HG02763 (cell line): ENCODE results near the gene DPYD.

Source experiments
- ATAC-seq: cut with Tn5 transposase; IDR thresholded peaks from one replicate; pipeline ENCODE4 v1.9.1; 2021; ENCODE audit warnings: mild to moderate bottlenecking, moderate library complexity; ENCODE audit not compliant: unreplicated experiment

Gene DPYD

DNA sequence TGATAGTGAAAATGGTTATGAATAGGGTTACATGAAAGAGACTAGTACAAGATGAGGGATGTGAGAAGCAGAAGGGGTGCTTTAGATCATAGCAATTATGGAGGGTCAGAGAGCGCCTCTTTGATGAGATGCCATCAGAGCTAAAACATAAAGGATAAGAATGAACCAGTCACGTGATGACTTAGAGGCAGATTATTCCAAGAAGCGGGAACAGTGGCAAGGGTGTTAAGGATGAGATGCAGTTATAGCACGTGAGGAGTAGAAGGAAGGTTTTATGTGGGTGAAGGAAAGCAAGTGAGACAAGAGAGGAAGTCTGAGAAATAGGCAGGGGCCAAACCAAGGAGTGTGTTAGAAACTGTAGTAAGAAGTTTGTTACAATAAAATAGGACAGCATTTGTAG is 360.1 kb downstream of the DPYD start:
- no peak for ATAC-seq

DNA sequence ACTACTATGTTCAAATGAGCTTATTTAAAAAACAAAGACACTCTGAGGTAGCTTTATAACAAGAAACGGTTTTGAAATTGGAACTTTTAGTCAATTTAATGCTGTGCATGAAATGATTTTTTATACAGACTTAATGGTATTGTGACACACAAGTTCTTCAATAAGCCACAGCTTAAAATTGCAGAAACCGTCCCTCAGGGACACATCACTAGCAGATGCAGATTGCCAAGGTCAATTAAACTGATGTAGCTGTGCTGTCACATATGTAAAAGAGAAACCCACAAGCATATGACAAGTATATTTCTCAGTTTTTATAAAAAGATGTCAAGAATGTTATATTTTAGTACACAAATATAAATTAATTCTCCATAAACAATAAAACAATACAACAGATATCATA is 366.9 kb downstream of the DPYD start:
- no peak for ATAC-seq

DNA sequence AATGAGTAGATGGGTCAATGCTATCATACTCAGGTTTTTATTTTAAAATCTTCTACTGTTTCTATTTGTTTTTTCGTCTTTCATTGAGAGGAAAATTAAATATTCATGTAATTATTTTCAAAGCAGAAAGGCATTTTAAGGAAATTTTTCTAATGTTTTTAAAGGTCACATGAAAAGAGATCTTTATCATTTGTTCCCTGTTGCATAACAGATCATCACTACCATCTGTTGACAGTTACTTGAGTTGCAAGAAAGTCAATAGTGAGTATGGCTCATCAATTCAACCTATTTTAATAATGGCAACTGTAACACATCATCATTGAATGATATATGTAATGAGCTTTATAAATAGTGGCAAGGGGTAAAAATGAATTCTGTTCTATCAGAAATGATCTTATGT is 369.7 kb downstream of the DPYD start:
- ATAC-seq, result no peak

DNA sequence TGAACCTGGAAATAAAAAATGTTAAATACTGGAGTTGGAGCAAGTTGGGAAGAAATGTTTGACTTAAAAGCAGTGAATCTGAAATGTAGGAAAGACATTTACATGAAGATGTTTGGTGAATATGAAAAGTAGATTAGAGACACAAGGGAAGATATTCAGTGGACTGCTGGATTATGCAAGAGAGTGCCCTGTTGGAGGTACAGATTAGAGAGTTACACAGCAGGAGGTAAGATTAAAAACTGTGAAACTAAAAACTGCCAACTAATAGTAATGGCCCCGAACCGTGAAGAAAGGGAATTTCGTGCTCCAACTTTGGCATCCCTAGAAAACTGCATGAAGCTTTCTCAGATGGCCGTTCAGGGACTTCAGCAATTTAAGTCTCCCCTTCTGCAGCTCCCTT is 375.4 kb downstream of the DPYD start:
- ATAC-seq, result no peak

DNA sequence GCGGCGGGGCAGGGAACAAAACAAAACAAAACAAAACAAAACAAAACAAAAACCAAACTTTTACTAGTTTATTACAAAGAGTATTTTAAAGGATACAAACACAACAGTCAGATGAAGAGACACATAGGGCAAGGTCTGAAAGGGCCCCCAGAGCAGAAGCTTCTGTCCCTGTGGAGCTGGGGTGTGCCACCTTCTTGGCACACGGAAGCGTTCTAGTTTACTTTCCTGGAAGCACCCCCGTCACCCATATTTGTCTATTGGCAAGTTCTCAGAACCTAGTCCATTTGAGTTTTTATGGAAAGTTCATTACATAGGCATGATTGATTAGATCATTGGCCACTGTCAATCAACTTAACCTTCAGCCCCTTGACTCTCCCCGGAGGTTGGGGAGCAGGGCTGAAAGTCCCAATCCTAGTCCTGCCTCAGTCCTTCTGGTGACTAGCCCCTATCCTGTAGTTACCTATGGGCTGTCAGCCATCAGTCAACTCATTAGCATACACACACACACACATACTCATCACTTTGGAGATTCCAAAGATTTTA is 380.4 kb downstream of the DPYD start:
- no peak for ATAC-seq

DNA sequence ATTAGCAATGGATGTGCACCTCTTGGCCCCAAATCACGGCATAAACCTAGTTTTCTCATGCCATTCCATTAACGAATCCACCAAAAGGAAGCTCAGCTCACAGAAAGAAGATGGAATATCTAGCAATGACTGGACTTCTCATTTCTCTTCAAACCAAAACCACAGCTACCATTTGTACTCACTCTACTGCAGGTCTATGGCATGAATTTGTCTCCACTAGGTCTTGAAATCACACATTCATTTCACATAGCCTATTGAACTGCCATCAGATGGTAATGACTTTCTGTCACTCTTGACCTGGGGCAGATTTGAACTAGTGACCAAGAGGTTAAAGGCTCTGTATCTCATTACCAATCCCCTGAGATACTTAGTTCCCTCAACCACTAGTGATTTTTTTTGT is 382.7 kb downstream of the DPYD start:
- ATAC-seq, result no peak

DNA sequence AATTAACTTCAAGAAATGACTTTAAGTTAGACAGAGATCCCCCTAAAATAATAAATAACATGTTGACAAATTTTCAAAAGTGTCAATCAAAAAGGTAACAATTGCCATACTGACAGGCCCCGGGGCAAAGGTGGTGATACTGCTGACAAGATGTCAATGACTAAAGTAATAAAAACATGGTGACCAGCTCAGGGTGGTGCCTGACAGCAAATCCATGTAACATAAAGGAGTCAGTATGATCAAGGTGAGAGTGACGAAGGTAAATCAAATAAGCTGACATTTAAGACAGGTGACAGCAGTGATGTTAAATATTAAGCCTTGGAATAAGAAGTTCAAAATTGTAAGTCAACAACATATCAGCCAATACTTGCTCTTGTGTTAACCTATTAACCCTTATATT is 387.5 kb downstream of the DPYD start:
- ATAC-seq, result no peak

DNA sequence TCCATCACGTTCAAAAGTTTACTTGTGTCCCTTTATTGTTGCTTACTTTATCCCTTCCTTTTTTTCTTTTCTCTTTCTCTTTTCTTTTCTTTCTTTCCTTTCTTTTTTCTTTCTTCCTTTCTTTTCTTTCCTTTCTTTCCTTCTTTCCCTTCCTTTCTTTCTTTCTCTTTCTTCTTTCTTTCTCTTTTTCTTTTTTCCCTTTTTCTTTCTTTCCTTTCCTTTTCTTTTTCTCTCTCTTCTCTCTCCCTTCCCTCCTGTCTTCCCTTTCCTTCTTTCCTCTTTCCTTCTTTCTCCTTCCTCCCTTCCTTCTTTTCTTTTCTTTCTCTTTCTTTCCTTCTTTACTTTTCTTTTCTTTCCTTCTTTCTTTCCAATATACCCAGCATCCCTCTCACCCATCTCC is 391.2 kb downstream of the DPYD start:
- no peak for ATAC-seq

DNA sequence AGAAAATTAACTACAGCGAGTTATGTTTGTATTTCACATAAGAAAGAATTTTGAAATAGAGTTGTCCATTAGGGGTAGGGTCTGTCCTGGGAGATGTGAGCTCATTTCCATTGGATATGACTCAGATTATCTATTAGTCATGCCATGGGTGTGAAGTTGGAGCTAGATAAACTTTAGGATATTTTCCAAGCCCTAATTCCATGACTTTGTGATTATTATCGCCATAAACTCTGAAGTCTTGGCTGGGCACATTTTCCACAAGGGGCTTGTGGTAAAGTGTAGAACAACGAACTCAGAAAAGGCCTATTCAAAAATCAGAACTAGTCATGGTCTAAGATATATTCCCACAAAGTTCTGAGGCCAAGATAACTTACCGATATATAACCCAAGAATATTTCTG is 396.6 kb downstream of the DPYD start:
- no peak for ATAC-seq

DNA sequence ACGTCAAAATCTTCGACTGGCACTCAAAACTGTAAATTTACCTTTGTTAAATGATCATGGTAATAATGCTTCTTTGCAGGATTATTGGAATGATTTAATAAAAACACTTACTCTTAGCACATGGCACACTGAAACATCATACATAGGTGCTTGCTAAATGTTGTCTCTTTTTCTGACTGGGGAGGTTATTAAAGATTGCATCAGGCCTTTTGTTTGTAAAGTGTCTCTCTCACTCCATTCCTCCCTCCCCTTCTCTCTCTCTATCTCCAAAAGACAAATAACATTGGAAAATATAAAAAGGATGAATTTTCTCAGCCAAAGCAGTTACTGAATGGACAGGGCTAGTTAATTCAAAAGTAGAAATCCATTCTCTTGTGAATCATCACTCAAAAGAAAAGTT is 404.2 kb downstream of the DPYD start:
- ATAC-seq, result no peak

DNA sequence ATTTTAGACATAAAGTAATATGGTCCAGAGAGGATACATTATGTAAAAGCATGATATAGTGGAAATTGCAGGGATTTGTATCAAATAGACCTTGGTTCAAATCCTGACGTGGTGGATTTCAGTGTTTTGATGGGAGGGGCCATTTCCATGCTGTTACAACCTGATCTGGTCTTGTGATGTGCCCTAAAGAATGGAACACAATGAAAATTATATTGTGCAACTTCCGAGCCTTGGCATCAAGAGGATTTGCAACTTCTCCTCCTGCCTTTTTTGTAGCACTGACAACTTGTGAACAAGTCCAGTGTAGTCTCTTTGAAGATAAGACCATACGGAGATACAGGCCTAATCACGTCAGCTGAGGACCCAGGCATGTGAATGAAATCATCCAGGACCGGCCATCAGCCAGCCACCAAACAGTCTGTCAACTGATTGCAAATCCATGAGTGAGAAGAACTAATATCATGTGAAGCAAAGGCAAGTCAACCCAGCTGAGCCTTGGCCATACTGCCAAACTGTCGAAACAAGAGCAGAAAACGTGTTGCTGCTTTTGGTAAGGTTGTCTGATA is 412.1 kb downstream of the DPYD start:
- ATAC-seq, result no peak

DNA sequence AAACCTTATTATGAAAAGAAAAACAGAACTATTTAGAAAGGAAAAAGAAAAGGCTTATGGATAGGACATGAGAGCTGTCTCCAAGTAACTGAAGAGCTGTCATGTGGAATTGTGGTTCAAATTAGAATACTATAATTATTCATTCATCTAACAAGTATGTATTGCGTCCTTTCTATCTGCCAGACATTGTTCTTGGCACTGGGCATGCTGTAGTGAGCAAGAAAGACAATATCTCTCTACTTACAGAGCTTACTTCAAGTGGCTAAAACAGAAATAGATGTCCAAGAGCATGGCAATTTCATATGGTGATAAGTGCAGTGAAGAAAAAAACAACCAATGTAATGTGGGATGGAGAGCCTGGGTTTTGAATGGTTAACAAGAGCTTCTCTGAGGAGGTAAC is 413.0 kb downstream of the DPYD start:
- no peak for ATAC-seq

DNA sequence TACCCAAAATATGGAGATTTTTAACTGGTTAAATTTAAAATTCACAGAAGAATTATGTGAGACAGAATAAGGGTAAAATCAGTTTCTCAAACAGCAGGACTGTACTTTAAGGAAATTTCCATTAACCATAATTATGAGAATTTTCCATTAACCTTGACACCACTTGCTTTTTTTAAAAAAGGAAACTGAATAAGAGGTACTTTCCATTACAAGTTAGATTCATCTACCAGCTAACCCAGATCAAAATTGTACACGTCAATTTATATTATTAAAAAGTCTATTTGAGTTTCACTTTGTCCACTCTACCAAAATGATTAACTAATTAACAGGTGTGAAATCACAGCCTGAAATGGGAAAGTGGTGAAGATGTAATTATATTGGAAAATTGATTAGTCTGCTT is 414.5 kb downstream of the DPYD start:
- no peak for ATAC-seq

DNA sequence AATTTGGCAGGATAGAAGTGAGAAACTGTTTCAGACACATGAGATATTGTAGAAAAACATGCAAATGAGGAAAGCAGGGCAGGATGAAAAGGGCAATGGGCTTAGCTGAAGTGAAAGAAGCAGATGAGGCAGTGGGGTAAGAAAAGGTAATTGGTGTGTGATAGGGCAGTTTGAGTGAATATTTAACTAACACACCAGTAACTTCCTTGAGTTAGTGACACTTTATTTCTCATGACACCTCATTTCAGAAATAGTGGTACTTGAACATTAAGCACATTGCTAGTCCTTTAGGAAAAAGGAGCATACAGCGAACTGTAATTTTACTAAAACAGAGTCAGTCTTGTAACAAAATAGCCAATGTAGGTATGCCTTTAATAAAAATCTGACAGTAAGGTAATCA is 415.0 kb downstream of the DPYD start:
- ATAC-seq, result peak; percentile 96

DNA sequence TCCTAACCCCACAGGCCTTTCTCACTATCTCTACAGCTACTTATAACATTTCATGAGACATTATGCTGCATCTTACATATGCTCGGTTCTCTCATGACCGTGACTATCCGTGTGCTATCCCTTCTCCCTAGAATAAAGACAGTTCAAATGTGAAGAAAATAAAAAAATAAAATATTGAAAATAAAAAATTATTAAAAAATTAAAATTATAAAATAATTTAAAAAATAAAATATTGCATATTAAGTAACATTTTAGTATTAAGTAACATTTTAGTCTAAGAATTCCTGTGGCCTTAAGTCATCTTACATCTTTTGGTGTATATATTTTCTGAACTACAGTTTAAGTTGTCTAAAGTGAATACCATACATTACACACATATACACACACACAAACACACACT is 415.5 kb downstream of the DPYD start:
- peak; percentile 6 for ATAC-seq

DNA sequence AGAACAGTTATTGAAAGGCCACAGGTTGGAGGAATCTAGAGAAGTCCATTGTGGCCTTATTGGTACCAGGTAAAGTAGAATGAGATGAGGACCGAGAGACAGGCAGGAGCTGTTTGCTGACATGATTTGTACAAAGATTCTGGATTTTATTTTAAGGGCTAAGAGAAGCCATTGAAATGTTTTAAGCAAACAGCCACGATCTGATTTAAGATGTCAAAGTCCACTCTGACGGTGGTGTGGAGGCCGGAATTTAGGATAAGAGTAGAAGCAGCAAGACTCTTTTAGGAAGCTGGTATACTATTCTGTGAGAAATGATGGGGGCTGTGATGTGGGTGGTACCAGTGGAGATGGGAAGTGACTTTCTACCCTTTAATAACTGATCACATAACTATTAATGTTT is 418.5 kb downstream of the DPYD start:
- no peak for ATAC-seq

DNA sequence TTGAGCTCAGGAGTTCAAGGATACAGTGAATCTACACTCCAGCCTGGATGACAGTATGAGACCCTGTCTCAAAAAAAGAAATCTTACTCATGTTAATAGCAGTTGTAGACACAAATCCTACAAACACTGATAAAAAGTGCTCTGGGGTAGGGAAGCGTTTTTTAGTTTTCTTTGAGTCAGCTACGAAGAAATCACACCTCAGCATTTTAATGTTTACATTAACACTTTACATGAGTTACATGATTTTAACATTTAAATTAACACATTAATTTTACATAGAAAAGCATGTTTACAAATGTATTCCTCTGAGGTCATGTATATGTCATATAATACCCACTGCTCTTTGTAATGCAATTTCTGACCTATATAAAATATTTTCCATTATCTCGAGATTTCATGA is 419.2 kb downstream of the DPYD start:
- ATAC-seq, result no peak

DNA sequence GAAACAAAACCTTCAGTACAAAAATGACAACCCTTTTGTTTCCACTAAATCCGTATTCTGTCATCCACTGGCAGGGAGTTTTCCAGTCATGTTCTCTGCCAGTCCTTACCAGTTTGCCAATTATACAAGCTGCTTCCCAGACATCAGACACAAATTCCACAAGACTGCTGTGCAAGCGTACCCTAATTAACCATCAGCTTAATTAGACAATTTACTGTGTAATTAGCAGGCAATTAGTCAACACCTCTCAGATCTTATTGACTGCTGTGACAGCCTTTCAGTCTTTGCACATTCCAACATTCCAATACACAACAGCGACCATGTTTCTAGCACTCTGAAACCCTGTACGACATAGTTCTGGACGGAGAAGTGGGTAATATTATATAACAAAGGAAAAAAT is 420.1 kb downstream of the DPYD start:
- no peak for ATAC-seq

DNA sequence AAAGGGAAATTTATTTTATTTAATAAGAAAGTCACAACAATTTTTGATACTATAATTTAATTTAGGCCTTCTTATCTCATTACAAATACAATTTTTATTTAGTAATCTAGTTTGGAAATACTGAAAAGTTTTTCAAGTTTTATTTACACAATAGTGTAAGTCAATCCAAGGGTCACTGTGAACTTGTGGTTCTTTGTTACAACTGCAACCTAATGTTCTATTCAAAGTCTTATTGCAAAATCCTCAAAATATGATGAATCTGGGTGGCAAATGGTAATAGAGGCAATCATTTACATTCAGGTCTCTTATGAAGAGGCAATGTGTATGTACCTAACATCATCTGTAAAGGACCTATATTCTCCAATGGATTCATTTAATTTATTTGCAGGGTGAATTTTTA is 421.2 kb downstream of the DPYD start:
- ATAC-seq, result no peak

DNA sequence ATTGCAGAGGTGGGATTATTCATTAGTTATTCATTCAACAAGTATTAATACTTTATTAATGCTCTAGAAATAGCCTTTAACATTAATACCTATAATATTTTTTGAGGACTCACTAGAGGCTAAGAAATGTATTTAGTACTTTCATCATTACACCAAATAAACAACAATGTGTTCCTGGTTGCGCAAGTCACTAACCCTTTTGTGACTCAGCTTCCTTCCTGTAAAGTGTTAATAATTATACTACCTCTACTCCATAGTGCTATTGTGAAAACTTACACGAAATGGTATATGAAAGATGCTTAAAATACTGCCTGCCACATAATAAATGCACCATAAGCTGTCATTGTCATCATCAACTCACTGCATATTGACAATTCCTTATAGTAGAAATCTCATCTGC is 431.0 kb downstream of the DPYD start:
- no peak for ATAC-seq

DNA sequence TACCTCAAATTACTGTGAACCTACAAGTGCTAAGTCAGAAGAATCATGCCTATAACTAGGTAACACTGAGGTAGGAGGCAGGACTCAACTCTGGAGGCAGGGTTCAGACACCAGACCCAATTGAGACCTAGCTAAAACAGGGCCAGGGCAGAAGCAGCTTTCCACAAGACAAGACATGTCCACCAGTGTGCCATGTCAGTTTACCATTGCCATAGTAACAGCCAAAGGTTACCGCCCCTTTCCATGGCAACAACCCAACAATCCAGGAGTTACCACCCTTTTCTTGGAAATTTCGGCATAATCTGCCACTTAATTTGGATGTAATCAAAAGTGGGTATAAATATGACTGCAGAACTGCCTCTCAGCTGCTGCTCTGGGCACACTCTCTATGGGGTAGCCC is 432.3 kb downstream of the DPYD start:
- ATAC-seq, result no peak

DNA sequence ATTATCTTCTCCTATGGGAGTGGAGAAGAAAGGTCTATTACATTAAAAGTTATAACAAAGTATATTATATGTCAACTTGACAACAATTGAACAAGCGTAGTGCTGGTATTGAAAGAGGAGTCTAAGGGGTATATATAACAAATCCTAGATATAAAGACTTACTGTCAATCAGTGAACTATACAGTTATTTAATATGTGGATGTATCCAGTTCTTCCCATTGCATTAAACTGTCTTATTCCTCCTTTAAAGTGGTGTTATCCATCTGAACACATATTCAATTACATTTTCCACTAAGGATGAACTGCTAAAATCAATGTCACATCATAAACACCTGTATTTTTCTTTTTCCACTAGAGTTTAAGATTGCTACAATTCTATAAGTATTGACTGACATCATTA is 438.8 kb downstream of the DPYD start:
- no peak for ATAC-seq

DNA sequence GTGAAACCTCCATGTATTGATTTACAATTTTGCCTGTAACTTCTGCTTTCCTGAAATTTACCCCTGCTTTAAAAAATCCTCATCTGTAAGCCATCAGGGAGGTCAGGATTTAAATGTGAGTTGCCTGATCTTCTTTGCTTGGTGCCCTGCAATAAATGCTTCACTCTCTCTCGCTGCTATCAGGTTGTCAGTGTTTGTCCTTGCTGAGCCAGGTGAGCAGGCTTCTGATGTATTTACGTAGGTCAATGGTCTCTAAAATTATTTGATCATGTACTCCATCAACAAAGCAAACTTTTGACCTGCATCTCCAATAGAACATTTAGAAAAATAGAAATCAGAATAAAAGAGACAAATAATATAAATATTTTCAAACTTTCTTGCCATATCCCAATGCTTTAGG is 453.4 kb downstream of the DPYD start:
- no peak for ATAC-seq

DNA sequence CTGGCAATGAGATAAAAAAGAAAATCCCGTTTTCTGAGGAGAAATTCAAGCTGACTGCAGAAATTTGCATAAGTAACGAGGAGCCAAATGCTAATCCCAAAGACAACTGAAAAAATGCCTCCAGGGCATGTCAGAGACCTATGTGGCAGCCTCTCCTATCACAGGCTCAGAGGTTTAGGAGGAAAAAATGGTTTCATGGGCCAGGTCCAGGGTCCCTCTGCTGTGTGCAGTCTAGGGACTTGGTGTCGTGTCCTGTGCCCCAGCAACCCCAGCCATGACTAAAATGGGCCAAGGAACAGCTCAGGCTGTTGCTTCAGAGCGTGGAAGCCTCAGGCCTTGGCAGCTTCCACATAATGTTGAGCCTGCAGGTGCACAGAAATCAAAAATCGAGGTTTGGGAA is 456.5 kb downstream of the DPYD start:
- ATAC-seq, result no peak
